Pons (tissue), 1 donor: Measurements from ENCODE around the gene AQP7.
"Not testable (repeated sequence)": the region's sequence is repeated elsewhere in the genome, so short reads cannot be mapped to it uniquely, and the experiment has no call there.

Experiments used
- DNase-seq: peaks from one replicate; pipeline ENCODE4 v3.0.0-alpha.2; 2016; ENCODE audit warnings: low spot score

Gene AQP7

GRCh38 chr9:33433871-33434270, 31.5 kb upstream of the AQP7 start:
- DNase-seq = no peak

GRCh38 chr9:33431420-33431819, 29.1 kb upstream of the AQP7 start:
- DNase-seq = peak; percentile 9

GRCh38 chr9:33430942-33431341, 28.6 kb upstream of the AQP7 start:
- DNase-seq = peak; percentile 14

GRCh38 chr9:33429256-33429985, 27.1 kb upstream of the AQP7 start:
- DNase-seq = no peak

GRCh38 chr9:33426843-33427293, 24.5 kb upstream of the AQP7 start:
- DNase-seq = no peak

- DNase-seq = no peak
Observed at GRCh38 chr9:33425128-33425533, 22.8 kb upstream of the AQP7 start.

GRCh38 chr9:33424492-33424891, 22.1 kb upstream of the AQP7 start:
- not testable (repeated sequence) for DNase-seq

- not testable (repeated sequence) for DNase-seq
Observed at GRCh38 chr9:33424043-33424442, 21.7 kb upstream of the AQP7 start.

- no peak for DNase-seq
Observed at GRCh38 chr9:33419708-33420303, 17.4 kb upstream of the AQP7 start.

- no peak for DNase-seq
Observed at GRCh38 chr9:33418090-33418489, 15.7 kb upstream of the AQP7 start.

- DNase-seq = no peak
Observed at GRCh38 chr9:33416996-33417395, 14.6 kb upstream of the AQP7 start.

GRCh38 chr9:33415501-33416038, 13.2 kb upstream of the AQP7 start:
- peak; percentile 46 for DNase-seq

GRCh38 chr9:33414889-33415500, 12.6 kb upstream of the AQP7 start:
- no peak for DNase-seq

- DNase-seq = no peak
Observed at GRCh38 chr9:33414268-33414667, 11.9 kb upstream of the AQP7 start.

- no peak for DNase-seq
Observed at GRCh38 chr9:33408087-33408486, 5.7 kb upstream of the AQP7 start.

GRCh38 chr9:33407061-33407460, 4.7 kb upstream of the AQP7 start:
- no peak for DNase-seq

GRCh38 chr9:33404788-33405362, 2.5 kb upstream of the AQP7 start:
- DNase-seq = no peak

- no peak for DNase-seq
Observed at GRCh38 chr9:33403941-33404787, 1.8 kb upstream of the AQP7 start.

- not testable (repeated sequence) for DNase-seq
Observed at GRCh38 chr9:33401809-33402208, 559 bp downstream of the AQP7 start.

- DNase-seq = not testable (repeated sequence)
Observed at GRCh38 chr9:33399047-33399446, 3.3 kb downstream of the AQP7 start.

GRCh38 chr9:33397801-33398200, 4.6 kb downstream of the AQP7 start:
- DNase-seq = not testable (repeated sequence)
